Measurements from ENCODE around the gene AK2.

Gene AK2

DNA sequence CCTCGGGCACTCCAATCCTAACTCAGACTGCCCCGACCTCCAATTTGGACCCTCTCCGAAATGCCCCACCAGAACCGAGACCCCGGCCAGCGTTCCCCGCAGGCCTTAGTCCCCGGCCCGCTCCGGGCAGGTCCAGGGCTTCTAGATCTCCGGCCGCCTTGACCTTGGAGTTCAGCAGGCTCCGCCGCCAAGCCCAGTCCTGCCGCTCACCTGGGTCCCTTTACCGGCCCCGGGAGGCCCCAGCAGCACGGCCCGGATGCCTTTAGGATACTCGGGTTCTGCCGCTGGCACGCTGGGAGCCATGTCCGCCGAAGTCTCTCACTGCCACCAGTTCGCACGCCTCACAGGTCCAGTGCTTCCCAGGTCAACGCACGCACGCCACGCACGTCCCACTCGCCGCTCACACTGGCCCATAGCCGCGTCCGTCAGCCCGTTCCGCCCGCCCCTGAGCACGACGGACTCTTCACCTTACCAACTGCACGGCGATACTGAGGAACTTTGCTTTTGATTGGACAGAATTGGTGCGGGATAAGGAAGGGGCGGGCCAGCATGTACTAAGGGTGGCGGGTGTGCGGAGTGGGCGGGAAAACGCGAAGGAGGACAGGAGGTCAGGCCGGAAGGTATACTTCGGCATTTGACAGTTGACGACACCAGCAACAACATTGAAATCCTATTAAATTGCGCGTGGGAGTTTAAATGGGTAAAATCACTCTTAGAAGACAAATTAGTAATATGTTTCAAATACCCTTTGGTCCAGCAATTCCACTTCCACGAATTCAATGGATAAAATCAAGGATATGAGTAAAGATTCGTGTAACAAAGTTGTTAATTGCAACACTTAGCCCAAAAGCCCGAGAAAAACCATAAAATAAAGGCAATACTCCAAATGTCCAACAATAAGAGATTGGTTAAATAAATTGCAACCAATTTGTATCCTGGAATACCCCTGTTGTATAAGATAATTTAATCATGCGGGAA is at the start of gene AK2:
TSS of gene AK2 (minus strand) at position 358 of the 978 bp plus-strand sequence. CDS start at position 303, 55 bp downstream.
- TF ChIP-seq, protein P1, sequence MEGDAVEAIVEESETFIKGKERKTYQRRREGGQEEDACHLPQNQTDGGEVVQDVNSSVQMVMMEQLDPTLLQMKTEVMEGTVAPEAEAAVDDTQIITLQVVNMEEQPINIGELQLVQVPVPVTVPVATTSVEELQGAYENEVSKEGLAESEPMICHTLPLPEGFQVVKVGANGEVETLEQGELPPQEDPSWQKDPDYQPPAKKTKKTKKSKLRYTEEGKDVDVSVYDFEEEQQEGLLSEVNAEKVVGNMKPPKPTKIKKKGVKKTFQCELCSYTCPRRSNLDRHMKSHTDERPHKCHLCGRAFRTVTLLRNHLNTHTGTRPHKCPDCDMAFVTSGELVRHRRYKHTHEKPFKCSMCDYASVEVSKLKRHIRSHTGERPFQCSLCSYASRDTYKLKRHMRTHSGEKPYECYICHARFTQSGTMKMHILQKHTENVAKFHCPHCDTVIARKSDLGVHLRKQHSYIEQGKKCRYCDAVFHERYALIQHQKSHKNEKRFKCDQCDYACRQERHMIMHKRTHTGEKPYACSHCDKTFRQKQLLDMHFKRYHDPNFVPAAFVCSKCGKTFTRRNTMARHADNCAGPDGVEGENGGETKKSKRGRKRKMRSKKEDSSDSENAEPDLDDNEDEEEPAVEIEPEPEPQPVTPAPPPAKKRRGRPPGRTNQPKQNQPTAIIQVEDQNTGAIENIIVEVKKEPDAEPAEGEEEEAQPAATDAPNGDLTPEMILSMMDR (IDR thresholded peaks at IDR 0.05; ENCODE audit: low read depth, low read length, missing control alignments): no peak
- H3K4me3 ChIP-seq (ENCODE audit: low read depth, low read length): peak within 1 kb of the TSS; percentile 96
- in situ Hi-C loops (cut with HindIII; ENCODE audit: low sequenced_read_pairs): no loop called here
- peak; percentile 90 for DNase-seq (ENCODE audit: low read depth)

DNA sequence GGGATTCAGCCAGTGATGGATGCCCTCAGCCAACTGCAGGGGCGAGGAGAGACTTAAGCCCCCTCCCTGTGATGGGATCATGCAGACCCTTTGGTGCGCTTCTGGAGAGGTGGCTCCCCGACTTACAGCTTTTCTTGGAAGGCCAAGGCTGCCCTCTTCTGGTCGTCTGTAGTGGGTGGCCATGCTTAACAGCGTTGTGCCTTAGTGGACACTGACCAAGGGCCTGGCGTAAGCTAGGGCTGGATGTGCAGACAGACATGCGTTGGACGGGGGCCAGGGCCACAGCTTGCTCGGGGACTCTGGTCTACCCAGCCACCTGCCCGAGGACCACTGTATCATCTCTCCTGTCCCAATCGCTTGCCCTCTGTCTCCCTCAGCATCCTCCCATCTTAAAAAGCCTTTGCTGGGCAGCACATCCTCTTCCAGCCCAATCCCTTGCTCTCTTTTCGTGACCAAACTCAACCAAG is 49.7 kb upstream of the AK2 start:
- in situ Hi-C loops (cut with HindIII; ENCODE audit: low sequenced_read_pairs): no loop called here
- TF ChIP-seq, protein P1 (IDR thresholded peaks at IDR 0.05; ENCODE audit: low read depth, low read length, missing control alignments): peak; percentile 87
- peak; percentile 70 for DNase-seq (ENCODE audit: low read depth)
- no peak overlapping the region for H3K4me3 ChIP-seq (ENCODE audit: low read depth, low read length)

DNA sequence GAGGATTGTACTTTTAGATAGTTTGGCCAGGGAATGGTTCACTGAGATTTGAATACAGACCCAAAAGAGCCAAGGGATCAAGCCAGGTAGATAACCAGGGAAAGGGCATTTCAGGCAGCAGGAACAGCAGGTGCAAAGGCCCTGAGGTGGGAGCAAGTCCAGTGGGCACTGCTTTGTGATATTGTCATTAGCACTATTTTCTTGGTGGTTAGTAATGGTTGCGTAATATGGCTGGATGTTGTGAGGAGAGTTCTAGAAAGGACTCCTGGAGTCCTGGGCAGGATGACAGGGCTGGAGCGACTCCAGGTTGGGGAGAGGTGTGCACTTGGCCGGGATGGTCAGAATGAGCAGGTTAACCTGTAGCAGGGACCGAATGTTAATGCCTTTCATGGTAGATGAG is 48.6 kb upstream of the AK2 start:
- no peak overlapping the region for H3K4me3 ChIP-seq (ENCODE audit: low read depth, low read length)
- TF ChIP-seq, protein P1 (IDR thresholded peaks at IDR 0.05; ENCODE audit: low read depth, low read length, missing control alignments): no peak
- no peak for DNase-seq (ENCODE audit: low read depth)
- in situ Hi-C loops (cut with HindIII; ENCODE audit: low sequenced_read_pairs): no loop called here

DNA sequence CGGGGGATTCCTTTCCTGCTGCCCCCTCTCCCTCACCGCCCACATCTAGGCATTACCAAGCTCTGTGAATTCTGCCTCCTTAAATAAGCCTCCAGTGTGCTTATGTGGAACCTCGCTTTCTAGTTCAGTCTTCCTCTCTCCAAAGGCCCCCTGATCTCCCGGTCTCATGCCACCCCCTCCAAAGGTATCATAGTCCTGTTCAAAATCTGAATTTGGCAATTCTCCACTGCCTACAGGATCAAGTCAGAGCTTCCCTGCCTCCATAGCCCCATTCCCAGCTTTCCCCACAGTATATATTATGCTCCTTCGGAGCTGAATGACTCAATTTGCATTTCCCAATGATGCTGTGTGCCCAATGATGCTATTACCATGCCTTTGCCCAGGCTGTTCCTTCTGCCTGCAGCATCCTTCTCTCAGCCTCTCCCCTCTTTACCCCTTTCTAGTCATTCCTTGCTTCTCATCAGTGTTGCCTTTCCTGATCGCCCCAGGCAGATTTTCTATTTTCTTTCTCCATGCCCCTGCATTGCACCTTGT is 46.0 kb upstream of the AK2 start:
- TF ChIP-seq, protein P1 (IDR thresholded peaks at IDR 0.05; ENCODE audit: low read depth, low read length, missing control alignments): no peak
- H3K4me3 ChIP-seq (ENCODE audit: low read depth, low read length): peak overlapping the region; percentile 68
- no peak for DNase-seq (ENCODE audit: low read depth)
- in situ Hi-C loops (cut with HindIII; ENCODE audit: low sequenced_read_pairs): no loop called here

DNA sequence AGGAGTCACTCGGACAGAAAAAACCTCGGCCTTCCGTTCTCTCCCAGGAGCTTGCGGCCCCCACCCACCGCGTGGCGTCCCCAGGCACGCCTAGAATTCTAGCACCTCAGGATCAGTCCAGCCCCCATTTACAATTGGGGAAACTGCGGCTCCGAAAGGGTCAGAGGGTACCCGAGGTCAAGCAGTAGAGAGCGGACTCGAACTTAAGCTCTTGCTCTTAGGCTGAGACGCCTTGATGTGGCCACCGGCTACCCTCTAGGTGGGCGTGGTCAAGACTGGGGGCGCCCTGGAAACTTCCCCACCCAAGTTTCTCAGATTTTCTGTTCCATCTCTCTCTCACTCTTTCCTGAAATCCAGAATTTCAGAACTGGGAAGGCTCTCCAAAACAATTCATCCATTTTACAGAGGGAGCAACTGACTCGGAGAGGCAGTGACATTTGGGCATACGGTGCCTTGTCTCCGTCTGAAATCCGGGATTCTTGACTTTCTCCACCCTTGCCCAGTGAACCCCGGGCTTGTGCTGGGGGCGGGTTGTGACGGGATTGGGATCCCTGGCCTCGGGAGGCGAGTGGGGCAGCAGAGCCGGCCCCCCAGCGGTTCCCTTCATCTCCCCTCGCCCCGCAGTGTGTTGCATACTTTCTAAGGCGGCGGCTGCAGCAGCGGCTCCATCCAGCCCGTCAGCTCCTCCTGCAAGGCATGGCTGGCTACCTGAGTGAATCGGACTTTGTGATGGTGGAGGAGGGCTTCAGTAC is 45.0 kb upstream of the AK2 start:
- in situ Hi-C loops (cut with HindIII; ENCODE audit: low sequenced_read_pairs): no loop called here
- H3K4me3 ChIP-seq (ENCODE audit: low read depth, low read length): peak overlapping the region; percentile 68
- no peak for DNase-seq (ENCODE audit: low read depth)
- TF ChIP-seq, protein P1 (IDR thresholded peaks at IDR 0.05; ENCODE audit: low read depth, low read length, missing control alignments): no peak

DNA sequence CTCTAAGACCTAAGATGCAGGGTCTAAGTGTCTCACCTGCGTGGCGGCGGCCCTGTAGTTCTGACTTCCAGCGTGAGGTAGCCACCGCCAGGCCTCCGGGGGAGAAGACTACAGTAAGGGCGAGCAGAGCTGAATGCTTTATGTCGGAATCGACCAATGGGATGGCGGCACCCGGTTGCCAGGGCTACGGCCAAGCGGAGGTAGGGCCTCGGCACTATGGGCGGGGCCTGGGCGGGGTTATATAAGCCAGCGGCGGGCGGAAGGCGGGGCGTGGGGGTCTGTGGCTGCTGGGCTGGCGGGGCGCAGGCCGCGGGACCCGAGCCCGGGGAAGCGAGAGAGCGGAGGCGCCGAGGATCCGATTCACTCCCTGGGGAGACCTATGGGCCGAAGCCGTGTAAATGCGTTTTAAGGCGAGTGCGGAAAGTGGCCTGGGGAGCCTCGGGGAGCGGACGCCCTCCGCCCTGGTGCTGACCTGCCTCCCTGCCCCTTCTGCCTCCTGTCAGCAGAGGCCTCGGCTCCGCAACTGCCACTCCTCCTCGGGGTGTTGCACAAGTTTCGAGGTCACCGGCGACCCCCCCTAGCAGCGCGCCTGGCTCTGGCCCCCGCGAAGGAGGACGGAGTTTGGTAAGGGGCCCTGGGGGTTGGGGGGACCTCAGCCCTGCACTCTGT is 44.3 kb upstream of the AK2 start, which contains the start of gene AZIN2:
TSS of gene AZIN2 (plus strand) at position 269 of the 669 bp plus-strand sequence. CDS start 1,097 bp downstream, outside the sequence.
- peak within 1 kb of the TSS; percentile 68 for H3K4me3 ChIP-seq (ENCODE audit: low read depth, low read length)
- peak; percentile 85 for DNase-seq (ENCODE audit: low read depth)
- TF ChIP-seq, protein P1 (IDR thresholded peaks at IDR 0.05; ENCODE audit: low read depth, low read length, missing control alignments): no peak
- in situ Hi-C loops (cut with HindIII; ENCODE audit: low sequenced_read_pairs): no loop called here

Data from astrocyte of the cerebellum (primary cell).